ENCODE measurements around the gene MRPL14. TPM values are rescaled to one million over a fixed set of nuclear protein-coding genes. Genes with fewer than 3 reads are reported as not detected.

Gene MRPL14
- total RNA-seq, 1 donor from 2014 or later, result 40.4 TPM

DNA sequence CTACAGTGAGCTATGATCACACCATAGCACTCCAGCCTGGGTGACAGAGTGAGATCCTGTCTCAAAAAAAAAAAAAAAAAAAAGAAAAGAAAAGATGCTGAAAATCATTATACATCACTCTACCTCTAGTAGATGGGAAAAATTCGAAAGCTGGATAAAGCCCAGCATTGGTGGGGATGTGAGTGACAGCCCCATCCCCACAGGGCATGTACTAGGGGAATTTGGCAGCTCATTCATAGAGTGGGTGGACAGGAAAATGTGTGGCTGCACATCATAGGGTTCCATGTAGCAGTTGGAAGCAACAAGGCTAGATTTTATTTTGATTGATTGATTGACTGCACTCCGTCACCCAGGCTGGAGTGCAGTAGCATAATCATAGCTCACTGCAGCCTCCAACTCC lies 42.0 kb downstream of the MRPL14 start:
- Histone ChIP-seq H3K9me3 (ENCODE audit: low read depth) (no peaks in the 10 kb centered on the region), H4K20me1 (ENCODE audit: low read depth) (peaks cover 11% of the 10 kb centered on the region), H2AFZ (replicated peaks) (no peak overlapping the region), H3K27ac (no peak overlapping the region), H3K36me3 (no peaks in the 10 kb centered on the region), H3K9ac (no peak overlapping the region), H3K79me2 (ENCODE audit: low read depth) (no peaks in the 10 kb centered on the region), H3K4me3 (no peak overlapping the region), H3K4me2 (no peak overlapping the region), H3F3A (ENCODE audit: low read depth) (peaks cover 14% of the 10 kb centered on the region), H3K27me3 (no peaks in the 10 kb centered on the region), H3K4me1 (peaks cover 28% of the 10 kb centered on the region)
- TF ChIP-seq EZH2phosphoT487 (IDR thresholded peaks at IDR 0.05), result no peak
- no peak for TF ChIP-seq CTCF (IDR thresholded peaks at IDR 0.05)
- no peak for TF ChIP-seq EZH2 (IDR thresholded peaks at IDR 0.05)
- Mint-ChIP-seq H3K36me3 (peaks cover 2% of the 10 kb centered on the region), H3K4me3 (no peak overlapping the region), H3K27me3 (ENCODE audit: insufficient read depth, low read depth) (no peaks in the 10 kb centered on the region), H3K27ac (no peak overlapping the region), H3K4me1 (peaks cover 31% of the 10 kb centered on the region), H3K9me3 (no peaks in the 10 kb centered on the region)
- no peak for DNase-seq (ENCODE audit: low spot score)

- TF ChIP-seq EZH2phosphoT487 (IDR thresholded peaks at IDR 0.05) (no peak), CTCF (IDR thresholded peaks at IDR 0.05) (no peak), EZH2 (IDR thresholded peaks at IDR 0.05) (no peak)
- Mint-ChIP-seq H3K36me3 (peaks cover 2% of the 10 kb centered on the region), H3K4me3 (no peak overlapping the region), H3K4me1 (peaks cover 32% of the 10 kb centered on the region), H3K27me3 (ENCODE audit: insufficient read depth, low read depth) (no peaks in the 10 kb centered on the region), H3K9me3 (no peaks in the 10 kb centered on the region), H3K27ac (peak overlapping the region; percentile 21)
- no peak overlapping the region for H3K27ac ChIP-seq
- no peak overlapping the region for H3K9ac ChIP-seq
- H4K20me1 ChIP-seq (ENCODE audit: low read depth), result peaks cover 8% of the 10 kb centered on the region
- no peaks in the 10 kb centered on the region for H3K79me2 ChIP-seq (ENCODE audit: low read depth)
- no peak overlapping the region for H3K4me2 ChIP-seq
- H3K4me1 ChIP-seq, result peaks cover 33% of the 10 kb centered on the region
- DNase-seq (ENCODE audit: low spot score), result peak; percentile 53
- H3K9me3 ChIP-seq (ENCODE audit: low read depth), result no peaks in the 10 kb centered on the region
- H3K4me3 ChIP-seq, result no peak overlapping the region
- no peaks in the 10 kb centered on the region for H3K27me3 ChIP-seq
- H2AFZ ChIP-seq (replicated peaks), result no peak overlapping the region
- H3F3A ChIP-seq (ENCODE audit: low read depth), result peaks cover 19% of the 10 kb centered on the region
- H3K36me3 ChIP-seq, result no peaks in the 10 kb centered on the region
Measured at GRCh38 chr6:44084231-44085014, 42.8 kb downstream of the MRPL14 start.

- Histone ChIP-seq H3K27ac (no peak overlapping the region), H3K9me3 (ENCODE audit: low read depth) (no peaks in the 10 kb centered on the region), H3K4me1 (peaks cover 35% of the 10 kb centered on the region), H3K36me3 (no peaks in the 10 kb centered on the region), H3K9ac (no peak overlapping the region), H3K4me3 (no peak overlapping the region), H3F3A (ENCODE audit: low read depth) (peaks cover 23% of the 10 kb centered on the region), H3K4me2 (no peak overlapping the region), H3K27me3 (peaks cover under 1% of the 10 kb centered on the region), H2AFZ (replicated peaks) (no peak overlapping the region), H3K79me2 (ENCODE audit: low read depth) (no peaks in the 10 kb centered on the region), H4K20me1 (ENCODE audit: low read depth) (peaks cover 7% of the 10 kb centered on the region)
- no peak overlapping the region for H3K4me3 Mint-ChIP-seq
- H3K9me3 Mint-ChIP-seq, result no peaks in the 10 kb centered on the region
- TF ChIP-seq EZH2phosphoT487 (IDR thresholded peaks at IDR 0.05) (no peak), EZH2 (IDR thresholded peaks at IDR 0.05) (no peak), CTCF (IDR thresholded peaks at IDR 0.05) (no peak)
- no peak overlapping the region for H3K27ac Mint-ChIP-seq
- peaks cover 7% of the 10 kb centered on the region for H3K27me3 Mint-ChIP-seq (ENCODE audit: insufficient read depth, low read depth)
- DNase-seq (ENCODE audit: low spot score), result no peak
- peaks cover 2% of the 10 kb centered on the region for H3K36me3 Mint-ChIP-seq
- peaks cover 41% of the 10 kb centered on the region for H3K4me1 Mint-ChIP-seq
Measured at GRCh38 chr6:44082872-44083321, 44.4 kb downstream of the MRPL14 start.

All from neural progenitor cell (in vitro differentiated cells).